Parathyroid adenoma (tissue), 2 donors: ENCODE data around the gene RGS3.
A peak's percentile ranks its signal among the peaks of the same experiment; 100 is the strongest.

Experiments used
- H2AFZ ChIP-seq: fragments of 300-600 bp; sonication (generic); one replicate; pipeline ENCODE4 v1.7.0; 2017; ENCODE audit warnings: antibody characterized with exemption, mild to moderate bottlenecking
- H3K27ac ChIP-seq: fragments of 300-600 bp; sonication (generic); one replicate; pipeline ENCODE4 v1.7.0; 2017
- H3K27me3 ChIP-seq: fragments of 300-600 bp; sonication (generic); one replicate; pipeline ENCODE4 v1.7.0; 2017; ENCODE audit warnings: low read length; ENCODE audit not compliant: control insufficient read depth, insufficient read depth
- H3K36me3 ChIP-seq: fragments of 300-600 bp; sonication (generic); one replicate; pipeline ENCODE4 v1.7.0; 2017; ENCODE audit warnings: low read length; ENCODE audit not compliant: control insufficient read depth, insufficient read depth
- H3K4me1 ChIP-seq: fragments of 300-600 bp; sonication (generic); one replicate; pipeline ENCODE4 v1.7.0; 2017; ENCODE audit warnings: control low read depth
- H3K4me2 ChIP-seq: fragments of 300-600 bp; sonication (generic); one replicate; pipeline ENCODE4 v1.7.0; 2017; ENCODE audit warnings: low read length
- H3K4me3 ChIP-seq: fragments of 300-600 bp; sonication (generic); one replicate; pipeline ENCODE4 v1.7.0; 2017; ENCODE audit warnings: low read depth, low read length
- H3K79me2 ChIP-seq: fragments of 300-600 bp; sonication (generic); one replicate; pipeline ENCODE4 v1.7.0; 2017; ENCODE audit warnings: control low read depth
- H3K9ac ChIP-seq: fragments of 300-600 bp; sonication (generic); one replicate; pipeline ENCODE4 v1.7.0; 2017; ENCODE audit warnings: mild to moderate bottlenecking
- H3K9me3 ChIP-seq: fragments of 300-600 bp; sonication (generic); one replicate; pipeline ENCODE4 v1.7.0; 2017; ENCODE audit warnings: low read length; ENCODE audit not compliant: control insufficient read depth
- TF ChIP-seq, protein P1 (sequence below): fragments of 300-600 bp; sonication (generic); IDR thresholded peaks from one replicate; pipeline ENCODE4 v1.7.0; 2017; ENCODE audit warnings: antibody characterized with exemption, mild to moderate bottlenecking
- donor health status: primary hyperparathyroidism.

Gene RGS3

DNA sequence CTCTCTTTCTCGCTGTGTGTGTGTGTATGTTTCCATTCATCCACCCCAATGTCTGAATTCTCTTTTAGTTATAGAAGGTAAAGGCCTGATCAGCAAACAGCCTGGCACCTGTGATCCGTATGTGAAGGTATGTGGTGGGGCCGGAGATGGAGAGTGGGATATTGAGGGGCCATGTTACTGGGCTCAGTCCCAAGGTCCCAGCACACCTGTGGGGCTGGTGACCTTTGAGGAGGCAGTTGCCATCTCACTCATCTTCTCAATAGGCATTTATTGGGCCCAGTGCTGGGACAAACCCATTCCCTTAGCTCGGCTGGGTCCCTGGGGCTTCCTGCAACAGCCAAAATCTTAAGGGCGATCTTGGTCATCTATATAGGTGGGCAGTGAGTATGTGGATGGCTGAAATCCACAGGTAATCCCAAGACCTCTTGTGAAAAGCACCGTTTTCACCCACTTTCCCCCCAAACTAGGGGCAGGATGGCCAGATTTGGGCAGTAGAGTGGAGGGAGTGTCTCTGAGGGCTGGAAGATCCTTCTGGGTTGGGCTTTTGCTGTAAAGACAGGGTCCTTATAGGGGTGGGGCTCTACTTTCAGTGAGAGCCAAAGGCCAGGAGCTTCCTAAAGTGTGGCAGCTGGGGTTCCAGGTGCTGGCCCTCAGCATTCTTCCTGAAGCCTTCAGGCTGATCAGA lies 19.6 kb downstream of the RGS3 start:
- H3K27ac ChIP-seq = no peak overlapping the region
- no peaks in the 10 kb centered on the region for H3K4me1 ChIP-seq

DNA sequence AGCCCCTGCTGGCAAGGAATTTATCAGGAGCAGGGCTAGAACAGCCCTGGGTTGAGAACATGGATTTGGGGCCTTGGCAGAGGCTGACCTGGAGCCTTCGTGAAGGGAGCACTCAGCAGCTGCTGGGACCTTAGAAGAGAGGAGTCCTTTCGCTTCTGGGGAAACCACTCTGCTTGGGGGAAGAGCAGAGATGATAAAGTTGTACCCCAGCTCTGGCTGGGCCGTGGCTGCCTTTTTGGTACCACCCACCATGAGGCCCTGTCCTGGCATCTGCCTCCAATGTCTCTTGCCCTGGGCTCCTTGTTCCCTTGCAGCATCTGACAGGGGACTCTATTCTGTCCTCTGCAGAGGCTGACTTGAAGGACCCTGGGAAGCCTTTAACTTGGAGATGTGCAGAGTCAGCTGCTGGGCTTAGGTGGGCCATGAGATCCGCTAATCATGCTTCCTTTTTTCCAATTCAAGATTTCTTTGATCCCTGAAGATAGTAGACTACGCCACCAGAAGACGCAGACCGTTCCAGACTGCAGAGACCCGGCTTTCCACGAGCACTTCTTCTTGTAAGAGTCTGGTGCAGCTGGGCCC lies 20.2 kb downstream of the RGS3 start:
- no peak overlapping the region for H3K4me3 ChIP-seq
- peak overlapping the region; percentile 15 for H3K27ac ChIP-seq
- TF ChIP-seq, protein P1, sequence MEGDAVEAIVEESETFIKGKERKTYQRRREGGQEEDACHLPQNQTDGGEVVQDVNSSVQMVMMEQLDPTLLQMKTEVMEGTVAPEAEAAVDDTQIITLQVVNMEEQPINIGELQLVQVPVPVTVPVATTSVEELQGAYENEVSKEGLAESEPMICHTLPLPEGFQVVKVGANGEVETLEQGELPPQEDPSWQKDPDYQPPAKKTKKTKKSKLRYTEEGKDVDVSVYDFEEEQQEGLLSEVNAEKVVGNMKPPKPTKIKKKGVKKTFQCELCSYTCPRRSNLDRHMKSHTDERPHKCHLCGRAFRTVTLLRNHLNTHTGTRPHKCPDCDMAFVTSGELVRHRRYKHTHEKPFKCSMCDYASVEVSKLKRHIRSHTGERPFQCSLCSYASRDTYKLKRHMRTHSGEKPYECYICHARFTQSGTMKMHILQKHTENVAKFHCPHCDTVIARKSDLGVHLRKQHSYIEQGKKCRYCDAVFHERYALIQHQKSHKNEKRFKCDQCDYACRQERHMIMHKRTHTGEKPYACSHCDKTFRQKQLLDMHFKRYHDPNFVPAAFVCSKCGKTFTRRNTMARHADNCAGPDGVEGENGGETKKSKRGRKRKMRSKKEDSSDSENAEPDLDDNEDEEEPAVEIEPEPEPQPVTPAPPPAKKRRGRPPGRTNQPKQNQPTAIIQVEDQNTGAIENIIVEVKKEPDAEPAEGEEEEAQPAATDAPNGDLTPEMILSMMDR = no peak
- no peaks in the 10 kb centered on the region for H3K9me3 ChIP-seq
- no peaks in the 10 kb centered on the region for H3K4me1 ChIP-seq
- H2AFZ ChIP-seq = no peak overlapping the region
- H3K36me3 ChIP-seq = no peaks in the 10 kb centered on the region
- H3K4me2 ChIP-seq = no peak overlapping the region
- H3K79me2 ChIP-seq = no peaks in the 10 kb centered on the region
- no peak overlapping the region for H3K9ac ChIP-seq
- no peaks in the 10 kb centered on the region for H3K27me3 ChIP-seq

More for the DNA sequence above, 19.6 kb downstream of the RGS3 start:
- H3K27me3 ChIP-seq = no peaks in the 10 kb centered on the region
- H3K9me3 ChIP-seq = no peaks in the 10 kb centered on the region
- H3K9ac ChIP-seq = no peak overlapping the region
- no peak overlapping the region for H3K4me3 ChIP-seq
- no peak overlapping the region for H3K4me2 ChIP-seq
- no peaks in the 10 kb centered on the region for H3K36me3 ChIP-seq
- H3K79me2 ChIP-seq = no peaks in the 10 kb centered on the region
- TF ChIP-seq, protein P1 = no peak
- no peak overlapping the region for H2AFZ ChIP-seq

DNA sequence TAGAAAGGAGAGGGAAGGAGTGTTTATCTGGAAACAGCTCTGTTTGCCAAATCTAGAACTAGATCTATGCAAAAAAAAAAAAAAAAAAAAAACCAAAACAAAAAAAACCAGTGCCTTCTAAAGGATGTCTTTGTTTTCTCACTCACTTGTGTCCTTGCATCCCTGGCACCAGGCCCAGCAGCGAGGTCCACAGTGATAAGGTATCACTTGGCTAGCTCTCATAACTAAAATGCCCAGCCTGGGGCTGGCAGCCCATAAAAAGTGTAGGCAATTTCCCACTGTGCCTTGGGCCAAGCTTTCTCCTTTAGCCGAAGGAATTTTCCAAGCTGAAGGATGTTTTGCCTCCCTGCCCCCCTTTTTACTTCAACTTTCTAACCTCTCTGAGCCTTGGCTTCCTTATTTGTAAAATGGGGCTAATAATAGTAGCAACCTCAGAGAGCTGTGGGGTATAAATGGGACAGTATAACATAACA lies 20.8 kb downstream of the RGS3 start:
- peak overlapping the region; percentile 50 for H2AFZ ChIP-seq
- H3K79me2 ChIP-seq = no peaks in the 10 kb centered on the region
- no peaks in the 10 kb centered on the region for H3K36me3 ChIP-seq
- no peaks in the 10 kb centered on the region for H3K27me3 ChIP-seq
- H3K4me1 ChIP-seq = no peaks in the 10 kb centered on the region
- TF ChIP-seq, protein P1 = no peak
- no peak overlapping the region for H3K4me3 ChIP-seq
- no peaks in the 10 kb centered on the region for H3K9me3 ChIP-seq
- H3K4me2 ChIP-seq = no peak overlapping the region
- H3K9ac ChIP-seq = no peak overlapping the region
- H3K27ac ChIP-seq = no peak overlapping the region

DNA sequence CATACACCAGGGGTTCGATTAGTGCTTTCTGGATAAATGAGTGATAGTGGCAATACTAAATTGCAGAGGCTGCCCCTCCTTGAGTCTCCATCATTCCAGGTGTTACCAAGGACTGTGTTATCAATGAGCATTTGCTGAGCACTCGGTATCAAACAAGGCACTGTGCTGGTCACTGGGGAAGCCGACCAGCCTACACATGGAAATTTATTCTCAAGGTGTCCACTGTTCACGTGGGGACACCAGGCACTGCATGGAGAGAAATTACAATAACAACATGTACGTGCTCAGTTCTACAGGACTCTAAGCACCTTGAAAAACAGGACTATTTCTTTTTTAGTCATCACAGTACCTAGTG lies 22.2 kb downstream of the RGS3 start:
- no peak overlapping the region for H3K4me3 ChIP-seq
- no peak overlapping the region for H3K4me2 ChIP-seq
- no peak overlapping the region for H2AFZ ChIP-seq
- H3K27me3 ChIP-seq = no peaks in the 10 kb centered on the region
- H3K9ac ChIP-seq = no peak overlapping the region
- H3K4me1 ChIP-seq = no peaks in the 10 kb centered on the region
- H3K9me3 ChIP-seq = no peaks in the 10 kb centered on the region
- TF ChIP-seq, protein P1 = no peak
- no peaks in the 10 kb centered on the region for H3K79me2 ChIP-seq
- H3K36me3 ChIP-seq = no peaks in the 10 kb centered on the region
- H3K27ac ChIP-seq = no peak overlapping the region

DNA sequence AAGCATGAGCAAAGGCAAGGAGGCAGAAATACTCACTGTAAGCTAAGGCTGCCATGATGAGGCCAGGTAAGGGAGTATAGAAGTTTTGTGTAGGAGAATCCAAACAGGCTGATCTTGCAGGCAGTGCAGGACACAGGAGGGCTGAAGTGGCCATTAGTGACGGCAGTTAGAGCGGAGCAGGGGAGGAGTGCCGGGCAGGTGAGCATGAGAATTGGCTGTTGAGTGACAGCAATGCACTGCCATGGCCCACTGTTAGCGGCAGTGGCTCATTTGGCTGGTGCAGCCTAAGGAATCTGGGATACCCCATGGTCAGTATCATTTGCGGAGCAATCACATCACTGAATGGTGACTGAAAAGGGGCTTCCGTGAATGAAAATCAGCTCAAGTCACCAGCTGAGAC lies 22.8 kb downstream of the RGS3 start:
- H3K4me3 ChIP-seq = no peak overlapping the region
- H3K27me3 ChIP-seq = no peaks in the 10 kb centered on the region
- H3K27ac ChIP-seq = no peak overlapping the region
- H3K36me3 ChIP-seq = no peaks in the 10 kb centered on the region
- no peak overlapping the region for H3K9ac ChIP-seq
- no peaks in the 10 kb centered on the region for H3K4me1 ChIP-seq
- TF ChIP-seq, protein P1 = no peak
- H3K9me3 ChIP-seq = no peaks in the 10 kb centered on the region
- no peak overlapping the region for H3K4me2 ChIP-seq
- H2AFZ ChIP-seq = no peak overlapping the region
- H3K79me2 ChIP-seq = no peaks in the 10 kb centered on the region
